Dermis microvascular lymphatic vessel endothelial cell (primary cell): Measurements from ENCODE around the gene NCS1. TPM values are rescaled to one million over a fixed set of nuclear protein-coding genes. Genes with fewer than 3 reads are reported as not detected.

Source experiments
- DNase-seq, 2 donors: peaks; one replicate each; pipeline versions ENCODE4 v3.0.0 to v3.0.0-alpha.2; 2010; ENCODE audit warnings: low read depth in 2 of 2
- total RNA-seq: library from RNA; depleted of rRNA; stranded (reverse); fragments of >200 nt; gene quantifications from 2 replicates; pipeline ENCODE4 v1.2.1, GENCODE V29; 2014

NCS1 gene
- 9.1 and 12.2 TPM in 2 replicates for total RNA-seq

DNA sequence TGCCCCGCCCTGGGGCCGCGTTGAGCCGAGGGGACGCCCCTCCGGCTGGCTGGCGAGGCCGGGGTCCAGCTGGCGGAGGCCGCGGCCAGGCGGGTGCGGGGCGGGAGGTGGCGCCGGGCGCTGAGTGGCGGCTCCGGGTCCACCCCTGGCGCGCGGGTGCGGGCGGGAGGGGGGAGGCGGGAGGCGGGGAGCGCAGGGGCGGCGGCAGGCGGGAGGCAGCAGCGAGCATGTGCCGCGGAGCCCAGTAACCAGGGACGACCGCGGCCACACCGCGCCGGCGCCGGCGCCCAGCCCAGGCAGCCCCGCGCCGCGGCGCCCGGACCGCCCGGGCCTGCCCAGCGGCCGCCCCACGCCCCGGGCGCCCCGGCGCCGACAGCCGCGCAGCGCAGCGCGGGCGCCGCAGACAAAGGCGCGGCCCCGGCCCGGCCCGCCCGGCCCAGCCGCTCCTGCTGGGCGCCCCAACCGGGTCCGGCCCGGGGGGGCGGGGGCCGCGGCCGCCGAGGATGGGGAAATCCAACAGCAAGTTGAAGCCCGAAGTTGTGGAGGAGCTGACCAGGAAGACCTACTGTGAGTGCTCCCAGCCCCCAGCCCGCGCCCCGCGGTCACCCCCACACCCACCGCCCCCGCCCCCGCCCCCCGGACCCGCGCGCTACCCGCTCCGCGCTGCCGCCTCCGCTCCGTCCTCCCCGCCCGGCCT is at the start of gene NCS1:
NCS1 (plus strand) TSS at position 244 of the 697 bp plus-strand sequence; CDS start at position 504, 260 bp downstream.
- DNase-seq = peak in 1 of 2 donors; percentile 69

DNA sequence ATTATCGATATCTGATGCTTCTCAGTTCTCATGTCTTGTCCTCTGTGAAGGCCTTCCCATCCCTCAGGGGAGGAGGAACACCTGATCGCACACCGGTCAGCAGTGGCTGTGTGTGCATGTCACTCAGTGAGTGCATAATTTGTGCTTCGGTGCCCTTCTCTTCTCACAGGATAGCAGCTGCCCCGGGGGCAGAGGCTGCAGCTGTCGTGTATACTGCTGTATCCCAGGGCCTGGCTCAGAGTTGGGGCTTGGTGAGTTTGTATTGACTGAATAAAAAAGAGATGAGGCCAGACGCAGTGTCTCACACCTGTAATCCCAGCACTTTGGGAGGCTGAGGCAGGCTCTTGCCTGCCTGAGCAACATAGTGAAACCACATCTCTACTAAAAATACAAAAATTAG is 49.7 kb upstream of the NCS1 start:
- no peak for DNase-seq

DNA sequence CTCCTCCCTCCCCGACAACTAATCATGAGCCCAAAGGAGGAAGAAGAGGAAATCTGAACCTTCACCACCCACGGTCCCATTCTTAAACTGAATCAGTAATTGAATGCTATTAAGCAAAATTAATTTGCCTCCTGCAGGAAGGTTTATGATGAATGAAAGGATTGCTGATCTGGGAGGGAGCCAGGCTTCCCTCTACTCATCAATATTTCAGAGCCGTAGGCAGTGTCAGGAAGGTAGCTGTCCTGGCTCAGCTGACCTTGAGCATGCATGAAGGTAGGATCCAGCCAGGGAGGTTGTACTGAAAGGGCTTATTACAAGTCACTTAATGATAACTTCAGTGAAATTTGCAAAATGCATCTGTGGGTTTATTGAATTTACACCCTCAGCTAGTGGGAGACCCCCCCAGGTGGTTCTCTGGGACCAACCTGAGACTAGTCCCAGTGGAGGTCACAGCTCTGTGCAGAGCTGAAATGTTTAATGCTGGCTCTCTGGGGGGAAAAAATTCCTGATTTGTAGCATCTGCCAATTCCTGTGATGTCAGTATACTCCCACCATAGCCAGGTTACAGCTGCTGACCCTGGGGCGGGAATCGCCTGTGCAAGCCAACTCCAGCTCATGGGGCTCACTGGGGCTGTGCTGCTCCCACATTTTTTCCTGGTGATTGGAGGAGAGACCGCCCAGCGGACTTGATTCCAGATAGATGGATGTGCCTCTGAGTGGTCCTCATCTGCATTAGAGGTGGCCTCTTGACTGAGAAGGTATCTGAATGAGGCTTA is 47.9 kb upstream of the NCS1 start:
- no peak for DNase-seq

DNA sequence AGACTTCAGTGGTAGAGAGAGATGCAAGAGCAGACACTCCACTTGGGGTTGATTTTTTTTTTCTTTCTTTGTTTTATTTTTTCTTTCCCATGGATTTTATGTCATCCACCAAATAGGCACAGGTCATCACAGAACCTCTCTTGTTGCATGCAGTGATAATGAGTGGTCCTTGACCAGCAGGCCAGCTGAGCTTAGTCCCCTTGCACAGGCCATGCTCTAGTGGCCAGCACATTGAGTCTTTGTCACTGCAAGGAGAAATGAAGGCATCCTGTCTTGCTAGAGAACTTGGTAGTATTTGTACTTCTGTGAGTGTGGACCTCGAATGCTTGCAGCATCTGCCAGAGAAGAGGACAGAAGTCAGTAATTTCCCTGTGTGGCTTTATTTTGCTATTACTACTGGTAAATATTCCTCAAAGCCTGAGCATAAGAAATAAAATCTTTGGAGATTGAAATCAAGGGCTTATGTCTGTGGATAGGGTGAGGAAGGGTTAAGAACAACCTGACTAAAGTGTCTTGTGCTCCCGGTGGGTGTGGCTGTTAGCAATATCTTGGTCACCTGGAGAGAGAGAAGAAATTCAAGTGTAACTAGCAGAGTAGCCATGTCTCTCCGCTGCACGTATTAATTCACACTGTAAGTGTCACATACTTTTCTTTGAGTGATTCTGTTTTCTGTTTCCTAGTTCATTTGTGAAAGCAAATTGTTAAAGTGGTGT is 45.3 kb upstream of the NCS1 start:
- no peak for DNase-seq

DNA sequence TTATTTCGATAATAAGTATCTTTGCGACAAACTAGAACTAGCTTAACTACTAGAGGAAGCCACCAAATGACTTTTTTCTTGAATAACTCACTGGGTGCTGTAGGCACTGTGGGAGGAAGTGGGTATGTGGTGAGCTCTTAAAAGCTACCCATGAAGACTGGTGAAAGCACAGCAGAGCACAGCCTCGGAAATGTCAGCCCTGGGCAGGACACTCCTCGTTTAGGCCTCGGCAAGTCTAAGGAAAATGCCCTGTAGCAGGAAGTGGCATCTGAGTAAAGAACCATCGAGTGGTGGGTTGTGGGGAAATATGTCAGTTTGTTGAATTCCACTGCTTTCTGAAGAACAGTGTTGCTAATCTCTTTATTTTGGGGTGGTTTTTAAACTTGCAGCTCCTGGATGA is 44.0 kb upstream of the NCS1 start:
- no peak for DNase-seq

DNA sequence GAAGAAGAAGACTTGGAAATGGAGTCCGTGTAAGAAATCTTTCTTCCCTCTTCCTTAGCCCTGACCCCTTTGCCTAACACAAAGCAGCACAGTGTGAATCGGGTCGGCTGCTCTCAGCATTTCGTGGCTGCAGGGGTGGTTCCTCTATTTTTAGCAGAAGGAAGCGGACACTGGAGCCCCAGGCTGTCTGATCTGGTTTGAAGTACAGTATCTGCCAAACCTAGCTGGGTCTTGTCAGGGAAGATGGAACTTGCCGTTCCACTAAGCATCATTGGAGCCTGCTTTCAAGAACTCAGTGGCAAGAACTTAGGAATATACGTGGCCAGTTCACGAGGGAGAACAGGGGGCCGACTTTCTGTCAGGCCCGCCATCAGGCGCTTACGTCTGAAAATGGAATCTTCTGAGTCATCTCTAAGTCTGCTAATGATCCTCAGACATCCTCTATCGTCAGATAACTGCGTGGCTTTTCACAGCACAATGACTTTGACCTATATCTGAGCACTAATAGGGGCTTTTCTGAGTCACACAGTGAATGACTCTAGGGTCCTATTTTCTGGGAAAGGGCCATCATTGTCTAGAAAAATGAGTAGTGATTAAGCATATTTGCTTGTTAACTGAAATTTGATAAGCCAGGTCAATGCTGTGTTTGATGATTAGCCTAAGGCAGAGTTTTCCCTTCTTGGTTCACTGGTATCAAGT is 43.3 kb upstream of the NCS1 start:
- DNase-seq = peak in 1 of 2 donors; percentile 17

DNA sequence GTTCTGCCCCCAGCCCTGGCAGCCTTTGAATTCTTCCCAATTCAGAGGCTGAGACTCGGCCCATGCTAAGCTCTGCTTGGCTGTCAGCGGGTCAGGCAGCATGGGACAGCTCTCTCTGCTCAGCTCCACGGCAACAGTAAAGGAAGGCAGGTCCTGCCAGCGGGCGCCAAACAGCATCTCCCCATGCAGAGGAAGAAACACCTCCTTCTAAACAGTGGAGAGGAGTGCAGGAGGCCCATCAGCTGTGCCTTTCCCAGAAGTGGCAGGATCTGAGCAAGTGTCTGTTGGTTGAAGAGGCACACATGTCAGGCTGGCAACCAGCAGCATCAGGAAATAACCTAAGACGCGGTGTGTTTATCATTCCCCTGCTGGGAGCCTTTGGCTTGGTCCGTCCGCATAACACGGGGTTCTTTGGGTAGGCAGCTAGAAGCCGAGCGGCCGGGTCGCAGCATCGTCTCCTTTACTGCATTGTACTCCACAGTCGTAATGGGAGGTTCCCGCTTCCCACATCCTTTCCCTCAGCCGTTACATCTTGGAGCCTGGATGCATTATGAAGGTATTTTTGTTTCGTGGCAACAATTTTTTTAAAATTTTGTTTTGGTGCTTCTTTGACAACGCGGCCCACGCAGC is 42.7 kb upstream of the NCS1 start:
- DNase-seq = no peak

DNA sequence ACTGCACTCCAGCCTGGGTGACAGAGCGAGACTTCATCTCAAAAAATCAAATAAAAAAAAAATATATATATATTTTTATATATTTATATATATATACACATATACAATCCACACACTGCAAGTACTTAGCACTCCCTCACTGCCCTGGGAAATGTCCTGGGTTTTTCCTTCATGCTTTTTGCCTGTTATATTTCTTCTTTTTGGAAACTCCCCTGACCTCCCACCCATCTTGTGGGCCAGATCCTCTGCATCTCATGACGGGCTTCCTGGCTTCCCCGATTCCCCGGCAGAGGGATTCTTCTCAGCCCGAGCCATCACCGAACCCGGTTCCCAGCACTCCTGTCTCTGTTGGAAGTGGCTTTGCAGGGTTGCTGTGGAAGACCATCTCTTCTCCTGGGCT is 39.5 kb upstream of the NCS1 start:
- no peak for DNase-seq

DNA sequence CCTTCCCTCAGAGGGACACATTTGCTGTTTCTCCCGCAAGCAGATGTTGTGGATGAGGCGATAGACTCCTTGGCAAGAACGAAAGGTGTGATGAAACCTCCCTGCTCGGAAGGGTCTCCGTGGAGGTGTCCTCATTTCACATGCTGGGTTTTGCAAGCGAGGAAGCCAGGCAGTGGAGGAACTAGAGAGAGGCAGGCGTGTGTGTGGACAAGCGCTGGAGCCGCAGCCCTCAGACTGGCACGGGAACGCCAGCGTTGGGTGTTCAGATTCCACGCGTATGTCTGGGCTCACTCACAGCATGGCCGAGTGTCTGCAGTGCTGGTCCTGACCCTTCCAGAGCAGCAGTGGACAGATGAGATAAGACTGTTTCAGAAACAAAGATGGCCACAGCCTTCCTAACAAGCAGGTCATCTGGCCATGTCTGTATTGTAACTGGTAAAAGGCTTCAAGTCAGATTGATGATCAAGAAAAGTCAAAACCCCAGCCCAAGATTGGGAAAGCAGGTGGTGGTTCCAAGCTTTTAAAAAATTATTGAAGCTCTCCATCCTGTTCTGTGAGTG is 35.0 kb upstream of the NCS1 start:
- no peak for DNase-seq

DNA sequence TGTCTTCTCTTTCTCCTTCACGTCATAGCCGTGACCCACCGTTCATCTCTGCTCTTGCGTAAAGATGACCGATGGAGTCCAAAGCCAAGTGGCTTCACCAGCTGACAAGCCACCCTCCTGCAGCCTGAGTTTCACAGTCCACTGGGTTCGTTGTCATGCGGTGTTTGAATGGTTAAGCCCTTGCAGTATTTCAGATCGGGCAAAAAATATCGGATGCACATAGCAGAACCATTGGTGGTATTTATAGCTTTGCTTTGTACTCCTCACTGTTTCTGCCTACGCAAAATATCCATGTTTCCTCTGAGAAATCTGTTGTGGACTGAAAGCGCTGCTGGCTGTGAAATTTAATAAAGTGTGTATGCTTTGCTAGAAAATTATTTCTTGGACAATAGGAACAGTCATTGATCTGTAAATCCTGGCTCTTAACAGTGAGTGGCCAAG is 34.5 kb upstream of the NCS1 start:
- DNase-seq = no peak

DNA sequence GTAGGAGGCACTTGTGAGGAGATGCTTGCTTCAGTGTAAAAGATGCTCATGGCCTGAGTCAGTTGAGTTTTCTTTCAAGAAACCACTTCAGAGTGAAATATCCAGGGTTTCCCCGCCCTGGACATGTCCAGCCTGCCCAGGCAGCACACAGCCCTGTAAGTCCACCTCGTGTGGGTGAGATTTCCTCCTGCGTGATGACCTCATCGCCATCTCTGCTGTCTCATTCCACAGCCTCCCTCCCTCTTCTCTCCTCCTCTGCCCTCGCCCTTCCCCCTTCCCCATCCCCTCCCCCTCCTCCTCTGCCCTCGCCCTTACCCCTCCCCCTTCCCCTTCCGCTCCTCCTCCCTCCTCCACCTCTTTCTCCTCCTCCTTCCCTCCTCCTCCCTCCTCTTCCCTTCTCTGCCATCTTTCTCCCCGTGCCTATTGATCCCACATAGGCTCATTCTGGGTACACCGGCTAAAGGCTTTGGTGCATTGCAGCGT is 34.0 kb upstream of the NCS1 start:
- DNase-seq = peak in 1 of 2 donors; percentile 65

DNA sequence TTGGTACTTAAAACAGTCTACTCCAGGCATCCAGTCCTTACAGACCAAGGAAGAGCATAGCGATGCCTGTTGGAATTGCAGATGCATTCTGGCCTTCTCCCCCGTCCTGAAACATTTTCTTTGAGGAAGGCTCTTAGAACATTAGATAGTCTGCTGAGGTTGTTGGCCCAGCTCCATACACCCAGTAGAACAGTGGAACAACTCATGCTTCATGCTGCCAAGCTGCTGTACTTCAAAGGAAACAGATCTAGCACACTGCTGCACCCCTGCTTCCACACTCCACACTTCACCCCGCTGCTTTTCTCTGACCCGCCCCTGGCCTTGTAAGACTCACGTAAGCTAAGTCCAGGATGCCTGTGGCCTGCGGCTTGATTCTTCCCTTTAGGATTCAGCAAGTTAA is 33.4 kb upstream of the NCS1 start:
- DNase-seq = peak in 1 of 2 donors; percentile 54

DNA sequence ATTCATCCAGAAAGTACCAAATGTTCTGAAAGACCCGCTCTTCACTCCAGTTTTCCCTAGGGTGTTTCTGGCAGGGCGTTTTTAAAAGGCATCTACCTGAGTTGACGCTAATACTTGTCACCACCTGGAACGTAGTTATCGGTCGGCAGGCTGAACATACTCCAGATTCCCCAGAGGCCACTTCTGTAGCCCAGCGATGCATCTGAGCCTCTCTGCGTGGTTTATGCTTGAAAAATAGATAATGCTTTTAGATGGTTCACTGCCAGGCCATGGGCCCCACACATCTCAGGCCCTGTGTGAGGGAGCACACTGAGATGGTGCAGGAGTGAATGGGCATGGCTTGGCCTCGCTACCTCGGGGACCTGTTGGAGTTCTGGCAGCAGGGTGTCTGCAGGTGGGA is 33.0 kb upstream of the NCS1 start:
- no peak for DNase-seq

DNA sequence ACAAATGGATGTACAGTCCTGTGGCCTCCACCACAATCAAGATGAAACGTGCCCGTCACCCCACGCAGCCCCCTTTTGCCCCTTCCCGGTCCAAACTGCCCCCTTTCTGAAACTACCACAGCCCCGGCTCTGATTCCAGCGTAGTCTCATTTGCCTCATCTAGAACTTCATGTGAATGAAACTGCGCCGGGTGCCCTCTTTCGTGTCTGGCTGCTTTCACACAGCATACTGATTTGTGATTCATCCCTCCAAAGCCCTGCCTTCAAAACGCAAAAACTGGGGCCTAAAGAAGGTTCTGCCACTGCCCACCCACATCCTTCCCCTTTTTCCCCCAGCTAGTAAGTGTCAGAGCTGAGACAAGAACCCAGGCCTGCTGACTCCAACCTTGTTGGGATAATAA is 31.5 kb upstream of the NCS1 start:
- no peak for DNase-seq

DNA sequence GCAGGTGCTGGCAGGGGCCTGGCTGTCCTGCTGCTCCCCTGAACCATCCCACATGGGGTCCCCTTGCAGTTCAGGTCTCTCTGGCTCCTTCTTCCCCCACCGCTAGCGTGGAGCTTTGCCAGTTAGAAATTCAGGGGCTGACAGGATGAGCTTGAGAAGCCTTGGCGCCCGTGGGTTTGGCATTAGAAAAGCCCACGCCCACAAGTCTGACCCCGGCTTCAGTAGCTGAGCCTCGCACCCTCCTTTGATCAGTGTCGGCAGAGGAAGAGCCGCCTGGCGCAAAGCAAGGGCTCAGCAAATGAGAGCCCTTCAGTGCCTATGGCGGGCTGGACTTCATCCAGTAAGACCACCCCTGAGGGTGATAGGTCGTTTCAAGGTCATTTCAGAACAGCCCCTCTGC is 30.1 kb upstream of the NCS1 start:
- no peak for DNase-seq

DNA sequence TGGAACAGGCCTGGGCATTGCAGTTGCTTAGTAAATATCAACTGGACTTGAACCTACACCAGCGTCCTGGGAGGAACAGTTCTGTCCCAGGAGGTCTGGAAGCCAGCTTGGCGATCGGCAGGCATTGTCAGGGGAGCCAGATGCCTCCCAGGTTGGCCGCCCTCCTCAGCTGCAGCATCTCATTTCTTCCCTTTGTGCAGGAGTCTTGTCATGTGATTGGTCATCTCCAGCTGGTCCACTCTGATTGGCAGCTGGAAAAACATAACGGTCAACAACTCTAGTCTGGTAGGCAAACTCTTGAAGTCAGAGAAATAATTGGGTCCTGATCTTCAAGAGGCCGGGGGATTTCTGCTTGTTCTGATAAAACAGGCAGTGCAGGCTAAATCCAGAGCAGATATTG is 29.6 kb upstream of the NCS1 start:
- no peak for DNase-seq

DNA sequence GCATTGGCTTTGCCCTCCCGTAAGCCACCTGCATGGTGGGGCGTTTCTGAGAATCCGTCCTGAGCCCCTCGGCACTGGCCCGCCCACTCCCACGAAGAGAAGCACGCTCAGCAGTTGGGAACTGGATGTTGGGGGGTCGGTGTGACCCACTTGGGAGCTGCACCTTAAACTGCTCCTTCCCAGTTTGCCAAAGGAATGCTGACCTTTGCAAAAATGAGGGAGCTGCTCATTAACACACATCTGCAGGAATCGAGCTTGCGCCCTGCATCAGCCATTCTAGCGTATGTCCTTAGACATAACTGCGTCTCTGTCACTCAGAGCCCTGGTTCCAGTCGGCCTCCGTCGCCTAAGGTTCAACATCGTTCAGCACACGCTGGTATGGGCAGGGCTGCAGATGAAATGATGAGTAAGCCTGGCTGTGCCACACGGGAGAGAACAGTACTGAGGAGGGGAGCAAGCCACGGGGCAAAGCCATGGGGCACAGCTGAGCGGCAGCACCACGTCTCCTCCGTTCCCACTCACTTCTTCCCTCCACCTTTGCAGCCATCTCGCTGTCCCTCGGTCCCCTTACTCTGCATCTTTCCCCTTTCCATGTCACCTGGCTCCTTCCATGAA is 28.8 kb upstream of the NCS1 start:
- no peak for DNase-seq

DNA sequence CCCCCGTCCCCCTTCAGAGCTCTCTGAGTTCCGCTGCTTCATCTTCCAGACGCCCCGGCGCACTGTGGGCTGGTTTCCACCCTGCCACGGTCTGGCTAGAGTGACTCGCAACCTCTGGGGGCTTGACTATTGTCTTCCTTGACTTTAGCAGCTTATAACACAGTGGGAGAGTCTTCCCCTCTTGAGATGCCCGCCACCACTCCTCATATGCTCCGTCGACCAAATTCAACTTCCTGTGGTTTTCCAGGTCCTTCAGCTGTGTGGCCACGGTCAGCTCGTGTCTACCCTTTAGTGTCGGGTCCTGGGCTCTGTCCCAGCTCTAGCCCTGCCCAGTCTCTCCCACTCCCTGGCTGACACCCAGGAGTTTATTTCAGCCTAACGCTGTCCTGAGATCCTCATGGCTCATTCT is 28.2 kb upstream of the NCS1 start:
- DNase-seq = no peak

DNA sequence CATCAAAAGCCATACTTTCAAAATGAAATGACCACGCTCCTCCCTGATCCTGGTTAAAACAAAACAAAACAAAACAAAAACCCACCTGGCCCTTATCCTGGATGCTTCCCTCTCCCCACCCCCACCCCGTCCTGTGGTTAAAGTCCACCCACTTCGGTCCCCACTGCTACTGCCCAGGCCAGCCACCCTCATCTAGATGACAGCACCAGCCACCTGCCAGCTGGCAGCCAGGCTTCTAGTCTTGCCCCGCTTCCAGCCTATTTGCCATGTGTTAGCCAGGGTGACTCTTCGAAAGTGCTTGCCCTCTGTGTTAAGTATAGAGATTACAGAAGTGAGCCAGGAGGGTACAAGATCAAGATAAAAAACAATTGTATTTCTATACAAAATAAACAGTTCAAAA is 27.5 kb upstream of the NCS1 start:
- no peak for DNase-seq

DNA sequence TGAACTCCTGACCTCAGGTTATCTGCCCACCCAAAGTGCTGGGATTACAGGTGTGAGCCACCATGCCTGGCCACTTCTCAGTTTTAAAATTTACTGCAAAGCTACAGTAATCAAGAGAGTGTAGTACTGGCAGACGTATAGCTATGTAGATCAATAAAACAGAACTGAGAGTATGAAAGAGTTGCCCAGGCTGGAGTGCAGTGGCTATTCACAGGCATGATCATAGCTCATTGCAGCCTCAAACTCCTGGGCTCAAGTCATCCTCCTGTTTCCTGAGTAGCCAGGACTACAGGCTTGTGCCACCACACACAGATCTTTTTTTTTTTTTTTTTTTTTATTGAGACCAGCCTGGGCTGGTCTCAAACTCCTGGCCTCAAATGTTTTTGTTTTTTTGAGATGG is 26.5 kb upstream of the NCS1 start:
- DNase-seq = no peak
